Dendritic cell treated with granulocyte-macrophage colony-stimulating factor and Interleukin-4, amounts not matched to agents 40 ng/mL and 50 ng/mL, for 4 days (primary cell): ENCODE measurements around the gene CD300A.
"Not testable (repeated sequence)": the region's sequence is repeated elsewhere in the genome, so short reads cannot be mapped to it uniquely, and the experiment has no call there.

Experiments used
- H3K27ac Mint-ChIP-seq: one replicate; pipeline ENCODE4 v1.8.0; 2022; ENCODE audit warnings: mild to moderate bottlenecking, mixed read lengths
- H3K27me3 Mint-ChIP-seq: one replicate; pipeline ENCODE4 v1.8.0; 2022; ENCODE audit warnings: mild to moderate bottlenecking, mixed read lengths
- H3K36me3 Mint-ChIP-seq: one replicate; pipeline ENCODE4 v1.8.0; 2022; ENCODE audit warnings: low read depth, mixed read lengths
- H3K4me1 Mint-ChIP-seq: one replicate; pipeline ENCODE4 v1.8.0; 2022; ENCODE audit warnings: low read depth, mixed read lengths
- H3K4me3 Mint-ChIP-seq: one replicate; pipeline ENCODE4 v1.8.0; 2022; ENCODE audit warnings: mild to moderate bottlenecking, moderate library complexity, mixed read lengths
- H3K9me3 Mint-ChIP-seq: one replicate; pipeline ENCODE4 v1.8.0; 2022; ENCODE audit warnings: mixed read lengths
- intact Hi-C: fragments of 100-400 bp; cut with micrococcal nuclease; formaldehyde crosslinking; loops from one replicate; pipeline ENCODE4 v1.15.0; 2022

CD300A gene

DNA sequence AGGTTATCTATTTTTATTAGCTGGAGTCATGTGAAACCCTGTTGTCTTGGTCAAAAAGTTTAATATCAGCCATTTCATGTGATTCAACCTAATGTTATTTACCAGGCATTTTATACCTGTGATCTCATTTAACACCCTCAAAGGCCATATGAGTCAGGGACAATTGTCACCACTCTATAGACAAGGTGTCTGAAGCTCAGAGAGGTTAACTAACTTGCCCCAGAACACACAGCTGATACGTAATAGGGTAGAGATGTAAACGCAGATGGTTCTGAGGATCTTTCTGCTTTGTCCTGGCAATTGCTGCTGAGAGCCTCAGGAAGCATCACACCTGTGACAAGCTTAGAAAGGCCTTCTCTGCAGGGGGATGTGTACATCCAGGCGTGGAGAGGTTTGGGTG, 4.9 kb downstream of the CD300A start:
- no peak overlapping the region for H3K4me3 Mint-ChIP-seq
- intact Hi-C loops, result no loop called here
- H3K27me3 Mint-ChIP-seq, result no peaks in the 10 kb centered on the region
- H3K27ac Mint-ChIP-seq, result no peak overlapping the region
- H3K36me3 Mint-ChIP-seq, result peaks cover 66% of the 10 kb centered on the region
- peaks cover 51% of the 10 kb centered on the region for H3K4me1 Mint-ChIP-seq
- peaks cover 11% of the 10 kb centered on the region for H3K9me3 Mint-ChIP-seq

DNA sequence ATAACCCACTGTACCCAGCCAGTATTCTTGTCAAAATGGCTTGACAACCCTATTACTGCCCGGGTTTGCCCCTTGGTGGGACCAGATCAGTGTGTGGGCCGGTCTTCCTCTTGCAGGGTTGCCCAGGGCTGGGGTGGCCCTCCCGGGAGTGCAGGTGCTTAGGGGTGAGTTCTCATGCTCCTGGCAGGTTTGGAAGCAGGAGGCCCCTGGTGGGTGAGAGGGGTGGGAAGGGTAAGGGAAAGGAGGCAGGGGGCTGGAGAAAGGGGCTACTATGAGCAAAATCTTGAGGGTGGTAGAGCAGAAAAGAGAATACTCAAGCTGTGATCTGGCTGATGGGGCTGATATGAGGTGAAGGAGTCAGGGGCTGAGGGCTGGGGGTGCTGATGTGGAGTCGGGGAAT, 6.5 kb downstream of the CD300A start:
- Mint-ChIP-seq H3K27ac (peak overlapping the region; percentile 26), H3K36me3 (peaks cover 77% of the 10 kb centered on the region), H3K4me1 (peaks cover 53% of the 10 kb centered on the region), H3K4me3 (no peak overlapping the region), H3K27me3 (no peaks in the 10 kb centered on the region), H3K9me3 (peaks cover 11% of the 10 kb centered on the region)
- intact Hi-C loops, result no loop called here

GRCh38 chr17:74473294-74473693, 6.9 kb downstream of the CD300A start:
- Mint-ChIP-seq H3K4me1 (peaks cover 57% of the 10 kb centered on the region), H3K4me3 (no peak overlapping the region), H3K27ac (peak overlapping the region; percentile 26), H3K27me3 (no peaks in the 10 kb centered on the region), H3K36me3 (peaks cover 81% of the 10 kb centered on the region), H3K9me3 (peaks cover 11% of the 10 kb centered on the region)
- intact Hi-C loops, result no loop called here

DNA sequence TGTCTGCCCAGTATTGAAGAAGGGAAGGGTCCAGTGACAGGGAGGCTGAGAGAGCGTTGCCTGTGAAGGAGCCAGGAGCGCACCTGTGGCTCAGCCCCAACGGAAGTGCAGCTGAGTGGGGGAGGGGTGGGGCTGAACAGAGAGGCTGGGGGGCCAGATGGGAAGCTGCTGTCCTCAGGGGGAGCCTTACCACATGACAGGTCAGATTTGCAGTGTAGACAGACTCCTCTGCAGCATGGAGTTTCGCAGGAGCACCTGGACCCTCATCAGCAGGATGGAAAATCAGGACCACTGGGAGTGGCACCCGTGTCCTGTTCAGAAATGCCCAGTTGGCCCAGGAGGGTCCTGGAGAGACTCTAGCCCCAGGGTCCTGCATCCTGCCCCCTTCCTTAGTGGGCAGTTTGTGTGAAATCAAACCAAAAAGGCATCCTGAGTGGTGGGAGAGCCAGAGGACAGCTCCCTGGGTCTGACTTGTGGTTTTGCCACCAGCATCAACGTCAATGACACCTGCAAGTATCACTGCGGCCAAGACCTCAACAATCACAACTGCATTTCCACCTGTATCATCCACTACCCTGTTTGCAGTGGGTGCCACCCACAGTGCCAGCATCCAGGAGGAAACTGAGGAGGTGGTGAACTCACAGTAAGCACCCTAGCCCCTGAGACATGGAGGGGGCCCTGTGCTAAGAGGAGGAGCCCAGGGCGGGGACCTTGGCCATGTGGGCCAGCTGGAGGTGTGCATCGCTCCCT, 7.8 kb downstream of the CD300A start:
- H3K4me3 Mint-ChIP-seq, result no peak overlapping the region
- intact Hi-C loops, result no loop called here
- H3K36me3 Mint-ChIP-seq, result peaks cover 81% of the 10 kb centered on the region
- H3K27ac Mint-ChIP-seq, result peak overlapping the region; percentile 26
- H3K9me3 Mint-ChIP-seq, result peaks cover 11% of the 10 kb centered on the region
- peaks cover 65% of the 10 kb centered on the region for H3K4me1 Mint-ChIP-seq
- no peaks in the 10 kb centered on the region for H3K27me3 Mint-ChIP-seq

GRCh38 chr17:74475189-74475588, 8.8 kb downstream of the CD300A start:
- H3K4me3 Mint-ChIP-seq, result no peak overlapping the region
- peaks cover 84% of the 10 kb centered on the region for H3K36me3 Mint-ChIP-seq
- intact Hi-C loops, result no loop called here
- peaks cover 65% of the 10 kb centered on the region for H3K4me1 Mint-ChIP-seq
- peaks cover 11% of the 10 kb centered on the region for H3K9me3 Mint-ChIP-seq
- H3K27me3 Mint-ChIP-seq, result no peaks in the 10 kb centered on the region
- H3K27ac Mint-ChIP-seq, result no peak overlapping the region

DNA sequence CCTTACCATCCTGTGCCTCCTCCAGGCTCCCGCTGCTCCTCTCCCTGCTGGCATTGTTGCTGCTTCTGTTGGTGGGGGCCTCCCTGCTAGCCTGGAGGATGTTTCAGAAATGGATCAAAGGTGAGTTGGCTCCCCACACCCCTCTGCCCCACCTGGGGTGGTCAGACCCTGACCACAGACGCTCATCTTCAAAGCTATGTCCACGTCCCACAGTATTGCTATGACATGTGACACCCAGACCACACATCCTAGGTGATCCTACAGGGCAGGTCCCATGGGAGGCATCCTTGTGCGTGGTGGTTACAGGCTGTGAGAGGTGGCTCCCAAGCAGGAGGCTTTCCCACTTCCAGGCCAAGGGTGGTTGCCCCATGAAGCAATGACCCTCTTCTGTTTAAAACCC, 11.0 kb downstream of the CD300A start:
- Mint-ChIP-seq H3K9me3 (peaks cover 11% of the 10 kb centered on the region), H3K27me3 (peaks cover 3% of the 10 kb centered on the region), H3K4me1 (peaks cover 65% of the 10 kb centered on the region), H3K27ac (no peak overlapping the region), H3K4me3 (no peak overlapping the region), H3K36me3 (peaks cover 86% of the 10 kb centered on the region)
- intact Hi-C loops, result no loop called here

GRCh38 chr17:74478420-74479100, 12.1 kb downstream of the CD300A start:
- Mint-ChIP-seq H3K4me3 (peak overlapping the region; percentile 10), H3K36me3 (peaks cover 86% of the 10 kb centered on the region), H3K27me3 (peaks cover 5% of the 10 kb centered on the region), H3K9me3 (peaks cover 11% of the 10 kb centered on the region), H3K4me1 (peaks cover 59% of the 10 kb centered on the region), H3K27ac (peak overlapping the region; percentile 71)
- intact Hi-C loops, result no loop called here

DNA sequence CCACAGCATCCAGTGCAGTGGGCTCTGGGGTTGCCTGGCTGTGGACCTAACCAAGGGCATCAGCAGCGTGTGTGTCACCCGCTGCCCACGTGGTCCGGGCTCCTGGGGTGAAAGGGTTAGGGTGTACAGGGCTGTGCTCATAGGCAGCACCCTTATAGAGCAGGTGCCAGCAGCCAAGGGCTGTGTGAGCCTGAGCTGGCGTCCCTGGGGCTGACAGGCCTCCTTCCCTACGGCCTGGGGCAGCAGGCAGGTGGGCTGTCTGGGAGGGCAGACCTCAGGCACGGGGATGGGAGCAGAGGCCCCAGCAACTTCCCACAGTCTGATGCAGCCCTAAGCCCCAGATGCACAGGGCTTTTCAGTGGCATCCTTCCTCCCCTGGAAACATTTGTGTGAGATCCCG, 13.9 kb downstream of the CD300A start:
- H3K27ac Mint-ChIP-seq, result peak overlapping the region; percentile 72

DNA sequence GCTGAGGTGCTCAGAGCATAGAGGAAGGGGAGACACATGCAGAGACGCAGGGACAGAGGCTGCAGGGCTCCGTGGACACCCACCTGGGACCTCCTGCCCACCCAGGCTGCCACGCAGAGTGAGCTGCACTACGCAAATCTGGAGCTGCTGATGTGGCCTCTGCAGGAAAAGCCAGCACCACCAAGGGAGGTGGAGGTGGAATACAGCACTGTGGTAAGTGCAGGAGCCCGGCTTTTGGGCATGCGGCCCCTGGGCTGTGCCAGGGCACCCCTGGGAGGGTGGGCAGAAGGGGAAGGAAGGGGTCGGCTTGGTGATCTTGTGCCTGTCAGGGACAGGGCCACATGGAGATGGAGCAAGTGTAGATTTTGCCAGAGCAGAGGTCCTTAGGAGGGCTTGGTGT, 15.2 kb downstream of the CD300A start:
- intact Hi-C loops, result no loop called here
- H3K4me3 Mint-ChIP-seq, result no peak overlapping the region
- H3K9me3 Mint-ChIP-seq, result no peaks in the 10 kb centered on the region
- H3K27me3 Mint-ChIP-seq, result peaks cover 5% of the 10 kb centered on the region
- H3K36me3 Mint-ChIP-seq, result peaks cover 81% of the 10 kb centered on the region
- peaks cover 50% of the 10 kb centered on the region for H3K4me1 Mint-ChIP-seq
- peak overlapping the region; percentile 22 for H3K27ac Mint-ChIP-seq

More for the DNA sequence above, 13.9 kb downstream of the CD300A start:
- intact Hi-C loops, result no loop called here
- H3K4me1 Mint-ChIP-seq, result peaks cover 56% of the 10 kb centered on the region
- H3K9me3 Mint-ChIP-seq, result peaks cover 6% of the 10 kb centered on the region
- peaks cover 86% of the 10 kb centered on the region for H3K36me3 Mint-ChIP-seq
- peak overlapping the region; percentile 14 for H3K4me3 Mint-ChIP-seq
- peaks cover 5% of the 10 kb centered on the region for H3K27me3 Mint-ChIP-seq

GRCh38 chr17:74484066-74484465, 17.6 kb downstream of the CD300A start:
- Mint-ChIP-seq H3K9me3 (no peaks in the 10 kb centered on the region), H3K4me3 (no peak overlapping the region), H3K36me3 (peaks cover 87% of the 10 kb centered on the region), H3K4me1 (peaks cover 32% of the 10 kb centered on the region), H3K27me3 (peaks cover 5% of the 10 kb centered on the region), H3K27ac (peak overlapping the region; percentile 23)
- intact Hi-C loops, result no loop called here

GRCh38 chr17:74485022-74485743, 18.7 kb downstream of the CD300A start:
- H3K9me3 Mint-ChIP-seq, result no peaks in the 10 kb centered on the region
- H3K4me1 Mint-ChIP-seq, result peaks cover 29% of the 10 kb centered on the region
- intact Hi-C loops, result no loop called here
- H3K4me3 Mint-ChIP-seq, result no peak overlapping the region
- H3K36me3 Mint-ChIP-seq, result peaks cover 82% of the 10 kb centered on the region
- H3K27me3 Mint-ChIP-seq, result peaks cover 7% of the 10 kb centered on the region
- H3K27ac Mint-ChIP-seq, result no peak overlapping the region

- H3K4me3 Mint-ChIP-seq, result no peak overlapping the region
Measured at GRCh38 chr17:74485841-74486240, 19.4 kb downstream of the CD300A start.

GRCh38 chr17:74488276-74488675, 21.8 kb downstream of the CD300A start:
- H3K4me3 Mint-ChIP-seq, intact Hi-C loops, H3K27me3 Mint-ChIP-seq, H3K27ac Mint-ChIP-seq, H3K9me3 Mint-ChIP-seq: not testable (repeated sequence)
- H3K36me3 Mint-ChIP-seq, result peaks cover 51% of the 10 kb centered on the region
- peaks cover 41% of the 10 kb centered on the region for H3K4me1 Mint-ChIP-seq

More at GRCh38 chr17:74485841-74486240, 19.4 kb downstream of the CD300A start:
- H3K9me3 Mint-ChIP-seq, result no peaks in the 10 kb centered on the region
- H3K4me1 Mint-ChIP-seq, result peaks cover 28% of the 10 kb centered on the region
- H3K27me3 Mint-ChIP-seq, result peaks cover 7% of the 10 kb centered on the region
- H3K27ac Mint-ChIP-seq, result no peak overlapping the region
- H3K36me3 Mint-ChIP-seq, result peaks cover 75% of the 10 kb centered on the region
- intact Hi-C loops, result no loop called here

DNA sequence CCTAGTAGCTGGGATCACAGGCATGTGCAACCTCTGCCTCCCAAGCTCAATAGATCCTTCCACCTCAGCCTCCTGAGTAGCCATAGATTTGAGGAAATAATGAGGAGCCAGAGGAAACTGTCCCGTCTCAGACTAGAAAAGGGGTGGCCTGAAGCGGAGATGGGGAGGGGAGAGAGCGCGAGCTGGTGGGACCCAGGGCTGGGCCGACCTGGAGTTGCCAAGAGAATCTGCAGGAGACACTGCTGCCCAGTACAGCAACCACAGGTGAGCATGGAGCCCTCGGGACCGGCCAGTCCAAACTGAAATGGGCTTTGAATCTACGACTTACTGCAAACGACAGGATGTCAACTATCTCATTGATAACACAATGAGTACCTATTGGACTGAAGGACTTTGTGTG, 24.3 kb downstream of the CD300A start:
- Mint-ChIP-seq H3K4me3 (no peak overlapping the region), H3K27me3 (peaks cover 2% of the 10 kb centered on the region), H3K9me3 (no peaks in the 10 kb centered on the region), H3K27ac (peak overlapping the region; percentile 16), H3K36me3 (peaks cover 27% of the 10 kb centered on the region), H3K4me1 (peaks cover 51% of the 10 kb centered on the region)
- intact Hi-C loops, result loop anchor here (2.0 to 5.0 kb wide), 2 partner anchors 24 to 33 kb away; partner anchors contain the start of gene CD300A
